Testis (tissue), 3 donors: ENCODE data around the gene PRDM2. TPM values are rescaled to one million over a fixed set of nuclear protein-coding genes. Genes with fewer than 3 reads are reported as not detected.

Source experiments
- DNase-seq: peaks from one replicate; pipeline ENCODE4 v3.0.0-alpha.2; 2019
- H3K27ac ChIP-seq, 2 donors: fragments of 200-600 bp; sonication (generic); one replicate each; pipeline ENCODE4 v1.5.1; 2019
- H3K27me3 ChIP-seq: fragments of 200-600 bp; sonication (generic); one replicate; pipeline ENCODE4 v1.5.1; 2019
- H3K36me3 ChIP-seq: fragments of 200-600 bp; sonication (generic); one replicate; pipeline ENCODE4 v1.5.1; 2017; ENCODE audit warnings: low read depth; ENCODE audit errors: missing control alignments
- H3K4me1 ChIP-seq: fragments of 200-600 bp; sonication (generic); one replicate; pipeline ENCODE4 v1.5.1; 2019
- H3K4me3 ChIP-seq, 2 donors: fragments of 200-600 bp; sonication (generic); one replicate each; pipeline ENCODE4 v1.5.1; 2017 to 2019
- H3K9me3 ChIP-seq: fragments of 200-600 bp; sonication (generic); one replicate; pipeline ENCODE4 v1.5.1; 2017
- POLR2A ChIP-seq: fragments of 450-650 bp; IDR thresholded peaks from one replicate; pipeline ENCODE4 v1.6.1; 2017; ENCODE audit warnings: antibody characterized with exemption, mild to moderate bottlenecking, moderate library complexity
- WGBS, 2 donors: methylation state at CpG; one replicate each; pipeline ENCODE4 v1.1.5; 2018; 5-methylcytosine and 5-hydroxymethylcytosine counted together
- intact Hi-C: fragments of 100-400 bp; cut with DNase I; formaldehyde crosslinking; loops from one replicate; pipeline ENCODE4 v1.15.1; 2023; ENCODE audit warnings: low total_unique reads
- polyA plus RNA-seq: library from polyadenylated mRNA; stranded (reverse); fragments of 350-450 nt; fragmentation: Illumina TruSeq; extraction: RNeasy Lipid Tissue Mini Kit (QIAGEN cat#74804); gene quantifications from one replicate; pipeline ENCODE4 v1.2.3, GENCODE V29; 2014; ENCODE audit warnings: low read depth, low replicate concordance; ENCODE audit not compliant: insufficient read depth
- total RNA-seq, 2 donors: library from RNA; depleted of rRNA; stranded (reverse); fragments of >200 nt; gene quantifications; one replicate each; pipeline ENCODE4 v1.2.3, GENCODE V29; 2016
- TF ChIP-seq, protein P1 (sequence below), 3 experiments: fragments of 450-650 bp in 2 of 3; fragments of 200-600 bp in 1 of 3; sonication (generic) in 1 of 3; IDR thresholded peaks; one replicate each; pipeline ENCODE4 v1.5.1; 2016 to 2019; ENCODE audit warnings: antibody characterized with exemption in 3 of 3, mild to moderate bottlenecking in 2 of 3, moderate library complexity in 1 of 3

The PRDM2 gene
- total and polyA plus RNA-seq, 3 donors from 2014 or later: 43.5 to 75.1 (median 55.5) TPM

DNA sequence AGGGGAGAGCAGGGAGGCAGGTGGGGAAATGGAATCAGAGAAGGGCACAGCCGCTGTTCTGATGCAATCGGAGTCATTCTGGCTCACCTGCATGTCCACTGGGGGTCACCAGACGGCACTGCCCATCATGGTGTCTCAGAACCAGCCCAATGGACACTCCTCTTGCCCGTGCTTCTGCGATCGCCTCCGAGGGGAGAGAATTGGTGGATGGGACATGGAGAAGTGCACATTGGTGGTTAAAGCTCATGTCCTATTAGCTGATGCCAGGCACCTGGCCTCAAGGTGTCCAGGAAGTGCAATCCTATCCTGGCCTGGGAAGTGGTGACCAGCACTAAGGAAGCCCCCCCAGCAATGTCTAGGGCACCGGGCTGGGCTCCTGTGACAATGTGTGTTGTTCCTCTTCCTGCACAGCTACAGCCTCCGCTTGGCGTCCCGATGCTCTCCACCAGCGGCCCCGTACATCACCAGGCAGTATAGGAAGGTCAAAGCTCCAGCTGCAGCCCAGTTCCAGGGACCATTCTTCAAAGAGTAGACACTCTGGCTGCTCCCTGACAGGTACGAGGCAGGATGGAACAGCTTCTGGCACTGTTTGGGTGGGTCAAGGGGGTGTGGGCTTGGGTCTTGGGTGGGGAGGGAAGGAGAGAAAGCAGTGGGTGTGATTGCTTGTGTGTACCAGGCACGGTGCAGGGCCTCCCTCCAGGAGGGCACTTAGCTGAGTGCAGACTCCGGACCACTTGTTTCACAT is 116.2 kb downstream of the PRDM2 start:
- no peak for TF ChIP-seq POLR2A
- TF ChIP-seq, protein P1, sequence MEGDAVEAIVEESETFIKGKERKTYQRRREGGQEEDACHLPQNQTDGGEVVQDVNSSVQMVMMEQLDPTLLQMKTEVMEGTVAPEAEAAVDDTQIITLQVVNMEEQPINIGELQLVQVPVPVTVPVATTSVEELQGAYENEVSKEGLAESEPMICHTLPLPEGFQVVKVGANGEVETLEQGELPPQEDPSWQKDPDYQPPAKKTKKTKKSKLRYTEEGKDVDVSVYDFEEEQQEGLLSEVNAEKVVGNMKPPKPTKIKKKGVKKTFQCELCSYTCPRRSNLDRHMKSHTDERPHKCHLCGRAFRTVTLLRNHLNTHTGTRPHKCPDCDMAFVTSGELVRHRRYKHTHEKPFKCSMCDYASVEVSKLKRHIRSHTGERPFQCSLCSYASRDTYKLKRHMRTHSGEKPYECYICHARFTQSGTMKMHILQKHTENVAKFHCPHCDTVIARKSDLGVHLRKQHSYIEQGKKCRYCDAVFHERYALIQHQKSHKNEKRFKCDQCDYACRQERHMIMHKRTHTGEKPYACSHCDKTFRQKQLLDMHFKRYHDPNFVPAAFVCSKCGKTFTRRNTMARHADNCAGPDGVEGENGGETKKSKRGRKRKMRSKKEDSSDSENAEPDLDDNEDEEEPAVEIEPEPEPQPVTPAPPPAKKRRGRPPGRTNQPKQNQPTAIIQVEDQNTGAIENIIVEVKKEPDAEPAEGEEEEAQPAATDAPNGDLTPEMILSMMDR (IDR thresholded peaks at IDR 0.05): no peak
- Histone ChIP-seq H3K4me1 (peaks cover 17% of the 10 kb centered on the region), H3K36me3 (no peaks in the 10 kb centered on the region), H3K27me3 (no peaks in the 10 kb centered on the region), H3K9me3 (no peaks in the 10 kb centered on the region), H3K27ac (no peak overlapping the region), H3K4me3 (no peak overlapping the region)
- WGBS, 2 donors: 93 to 97% methylated on average over 12 to 16 of the region's 16 CpGs
- DNase-seq: no peak
- intact Hi-C loops: no loop called here

DNA sequence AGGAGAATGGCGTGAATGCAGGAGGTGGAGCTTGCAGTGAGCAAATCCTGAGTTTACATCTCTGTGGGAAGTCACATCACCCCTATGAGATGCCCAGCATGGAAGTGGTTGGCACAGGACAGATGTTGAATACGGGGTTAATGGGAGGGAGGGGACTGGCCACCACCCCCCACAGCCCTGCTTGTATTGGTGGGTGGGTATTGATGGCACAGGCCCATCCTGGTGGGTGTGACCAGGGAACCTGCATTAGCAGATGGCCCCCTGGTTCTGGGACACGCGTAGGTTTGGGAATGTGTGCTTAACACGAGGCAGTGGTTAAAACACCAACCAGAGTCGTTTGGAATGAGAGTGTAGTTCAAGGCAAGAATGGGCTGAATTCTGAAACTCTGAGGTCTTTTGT is 117.9 kb downstream of the PRDM2 start:
- peaks cover 17% of the 10 kb centered on the region for H3K4me1 ChIP-seq
- TF ChIP-seq POLR2A: no peak
- TF ChIP-seq, protein P1 (IDR thresholded peaks at IDR 0.05): no peak
- no peak for DNase-seq
- H3K27ac ChIP-seq: no peak overlapping the region
- H3K36me3 ChIP-seq: no peaks in the 10 kb centered on the region
- no peaks in the 10 kb centered on the region for H3K27me3 ChIP-seq
- no peak overlapping the region for H3K4me3 ChIP-seq
- intact Hi-C loops: no loop called here
- no peaks in the 10 kb centered on the region for H3K9me3 ChIP-seq
- 82 to 91% methylated on average over 6 of the region's 6 CpGs for WGBS, 2 donors

GRCh38 chr1:13818926-13819325 is 118.9 kb downstream of the PRDM2 start:
- intact Hi-C loops: no loop called here
- no peak overlapping the region for H3K4me3 ChIP-seq
- WGBS, 2 donors: 93 to 95% methylated on average over 6 to 7 of the region's 7 CpGs
- peaks cover 8% of the 10 kb centered on the region for H3K4me1 ChIP-seq
- H3K9me3 ChIP-seq: no peaks in the 10 kb centered on the region
- TF ChIP-seq POLR2A: no peak
- TF ChIP-seq, protein P1 (IDR thresholded peaks at IDR 0.05): no peak
- peak; percentile 6 for DNase-seq
- no peaks in the 10 kb centered on the region for H3K27me3 ChIP-seq
- H3K27ac ChIP-seq: no peak overlapping the region
- H3K36me3 ChIP-seq: no peaks in the 10 kb centered on the region

DNA sequence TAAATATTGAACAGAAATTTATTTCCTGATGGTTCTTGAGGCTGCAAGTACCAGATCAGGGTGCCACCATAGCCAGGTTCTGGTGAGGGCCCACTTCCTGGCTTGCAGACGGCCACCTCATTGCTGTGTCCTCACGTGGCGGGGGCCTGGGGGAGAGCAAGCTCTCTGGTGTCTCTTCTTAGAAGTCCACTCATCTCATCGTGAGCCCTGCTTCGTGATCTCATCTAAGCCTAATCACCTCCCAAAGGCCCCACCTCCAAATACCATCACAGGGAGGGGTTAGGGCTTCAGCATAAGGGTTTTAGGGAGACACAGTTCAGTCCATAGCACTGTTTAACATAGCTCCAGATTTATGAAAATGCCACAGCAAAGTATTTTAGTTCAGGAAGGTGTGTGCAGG is 119.7 kb downstream of the PRDM2 start:
- 74 to 80% methylated on average over 5 of the region's 5 CpGs for WGBS, 2 donors
- Histone ChIP-seq H3K4me3 (no peak overlapping the region), H3K27me3 (no peaks in the 10 kb centered on the region), H3K9me3 (no peaks in the 10 kb centered on the region), H3K27ac (no peak overlapping the region), H3K4me1 (peaks cover 2% of the 10 kb centered on the region), H3K36me3 (no peaks in the 10 kb centered on the region)
- peak; percentile 9 for DNase-seq
- TF ChIP-seq, protein P1 (IDR thresholded peaks at IDR 0.05): no peak
- TF ChIP-seq POLR2A: no peak
- intact Hi-C loops: no loop called here

DNA sequence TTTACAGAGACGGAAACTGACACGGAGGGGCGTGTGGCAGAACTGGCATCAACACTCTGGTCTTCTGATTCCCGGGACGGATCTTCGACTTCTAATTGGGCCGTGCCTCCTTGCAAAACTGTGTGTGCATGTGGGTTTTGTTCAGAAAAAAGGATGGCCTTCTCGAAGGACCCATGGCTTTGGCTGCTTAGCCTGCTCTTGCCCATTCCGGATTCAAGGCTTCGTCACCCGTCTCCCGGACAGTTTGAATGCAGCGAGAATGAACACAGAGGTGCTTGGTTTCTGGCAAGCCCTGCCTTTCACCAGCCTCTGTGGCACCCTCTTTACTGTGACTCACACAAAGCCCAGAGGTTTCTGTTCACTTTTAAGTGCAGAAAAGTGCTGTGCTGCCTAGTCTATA is 120.1 kb downstream of the PRDM2 start:
- no peak overlapping the region for H3K4me3 ChIP-seq
- intact Hi-C loops: no loop called here
- TF ChIP-seq POLR2A: no peak
- TF ChIP-seq, protein P1 (IDR thresholded peaks at IDR 0.05): no peak
- H3K4me1 ChIP-seq: no peaks in the 10 kb centered on the region
- H3K27ac ChIP-seq: no peak overlapping the region
- no peaks in the 10 kb centered on the region for H3K9me3 ChIP-seq
- peak; percentile 7 for DNase-seq
- H3K36me3 ChIP-seq: no peaks in the 10 kb centered on the region
- 86 to 89% methylated on average over 11 to 13 of the region's 13 CpGs for WGBS, 2 donors
- H3K27me3 ChIP-seq: no peaks in the 10 kb centered on the region
